H1 (cell line): ENCODE data around the gene DCLK1. TPM values are rescaled to one million over a fixed set of nuclear protein-coding genes. Genes with fewer than 3 reads are reported as not detected.

ENCODE experiments used
- CTCF ChIA-PET: fragments of 300-600 bp; sonication (Branson Sonifier 250); formaldehyde crosslinking; loops from one replicate; lab custom pipeline; 2021; ENCODE audit not compliant: partially characterized antibody; lab: Charles Lee
- POLR2A ChIA-PET: fragments of 300-600 bp; sonication (Branson Sonifier 250); formaldehyde crosslinking; loops from one replicate; lab custom pipeline; 2021; ENCODE audit warnings: inconsistent platforms; ENCODE audit not compliant: partially characterized antibody; lab: Charles Lee
- DNase-seq, 2 experiments: peaks; one replicate each; pipeline versions ENCODE4 v3.0.0 to v3.0.0-alpha.2; 2010 to 2022; ENCODE audit warnings: low spot score in 2 of 2, low read depth in 1 of 2, mixed read lengths in 1 of 2
- FAIRE-seq: peaks from 2 replicates; lab custom pipeline; 2011; peaks lifted over from hg19 to GRCh38; lab: Jason Lieb, UNC
- H2AFZ ChIP-seq: 2 replicates; pipeline ENCODE4 v1.8.1; 2012; ENCODE audit warnings: low read length, inconsistent platforms
- H2AK5ac ChIP-seq: 2 replicates; pipeline ENCODE4 v1.6.1; 2013; ENCODE audit warnings: low read depth, low read length
- H2BK120ac ChIP-seq: replicated peaks from 2 replicates; pipeline ENCODE3; 2013; ENCODE audit warnings: low read depth, low read length, inconsistent platforms
- H2BK12ac ChIP-seq: 2 replicates; pipeline ENCODE4 v1.6.1; 2013; ENCODE audit warnings: low read depth, low read length
- H2BK15ac ChIP-seq: 2 replicates; pipeline ENCODE4 v1.6.1; 2013; ENCODE audit warnings: low read length
- H2BK20ac ChIP-seq: 2 replicates; pipeline ENCODE4 v1.6.1; 2013; ENCODE audit warnings: low read length
- H2BK5ac ChIP-seq: 2 replicates; pipeline ENCODE4 v1.6.1; 2013; ENCODE audit warnings: low read depth, low read length
- H3K14ac ChIP-seq: 2 replicates; pipeline ENCODE4 v1.6.1; 2013; ENCODE audit warnings: inconsistent platforms; ENCODE audit not compliant: insufficient read length
- H3K18ac ChIP-seq: 2 replicates; pipeline ENCODE4 v1.6.1; 2013; ENCODE audit warnings: low read length; ENCODE audit errors: extremely low read depth
- H3K23ac ChIP-seq: 2 replicates; pipeline ENCODE4 v1.6.1; 2013; ENCODE audit warnings: inconsistent platforms; ENCODE audit not compliant: insufficient read length
- H3K23me2 ChIP-seq: 2 replicates; pipeline ENCODE4 v1.6.1; 2013; ENCODE audit warnings: low read depth, low read length
- H3K27ac ChIP-seq: 2 replicates; pipeline ENCODE4 v1.6.1; 2011; ENCODE audit warnings: low read depth, low read length, inconsistent platforms
- H3K27me3 ChIP-seq, 4 experiments: replicated peaks in 1 of 4; 1 replicate in 1 of 4; 2 replicates in 3 of 4; pipeline versions ENCODE4 v1.6.1 to v1.8.1; 2011 to 2013; ENCODE audit warnings: low read length in 3 of 4, mild to moderate bottlenecking in 3 of 4, inconsistent platforms in 2 of 4, mixed read lengths in 2 of 4, moderate library complexity in 1 of 4; ENCODE audit not compliant: control insufficient read depth in 3 of 4, insufficient read depth in 3 of 4; ENCODE audit errors: extremely low read depth in 1 of 4
- H3K36me3 ChIP-seq, 4 experiments: 2 replicates each; pipeline versions ENCODE4 v1.6.1 to v1.8.1; 2011 to 2013; ENCODE audit warnings: mild to moderate bottlenecking in 4 of 4, low read length in 3 of 4, moderate library complexity in 2 of 4, control low read depth in 1 of 4, inconsistent platforms in 1 of 4; ENCODE audit not compliant: insufficient read depth in 4 of 4, control insufficient read depth in 2 of 4
- H3K4ac ChIP-seq: replicated peaks from 2 replicates; pipeline ENCODE3; 2013; ENCODE audit warnings: low read length, low read depth, mixed read lengths, inconsistent platforms; ENCODE audit not compliant: insufficient read length
- H3K4me1 ChIP-seq, 4 experiments: replicated peaks in 1 of 4; 1 replicate in 1 of 4; 2 replicates in 3 of 4; pipeline versions ENCODE4 v1.6.1 to v1.8.1; 2011 to 2013; ENCODE audit warnings: low read length in 3 of 4, inconsistent platforms in 2 of 4, mixed read lengths in 1 of 4; ENCODE audit not compliant: insufficient read depth in 4 of 4, control insufficient read depth in 3 of 4
- H3K4me2 ChIP-seq, 2 experiments: 2 replicates each; pipeline versions ENCODE4 v1.6.1 to v1.8.1; 2011 to 2013; ENCODE audit warnings: low read depth in 2 of 2, low read length in 2 of 2, control low read depth in 1 of 2, inconsistent platforms in 1 of 2, mild to moderate bottlenecking in 1 of 2; ENCODE audit not compliant: insufficient read depth in 1 of 2
- H3K4me3 ChIP-seq, 4 experiments: fragments of 200-600, 300-600 bp in 1 of 4; sonication (generic), shearing (Covaris generic), sonication (Bioruptor Twin) in 1 of 4; 2 replicates each; pipeline versions ENCODE4 v1.5.1 to v1.8.1; 2011 to 2016; ENCODE audit warnings: low read length in 4 of 4, low read depth in 3 of 4, control low read depth in 2 of 4, inconsistent platforms in 2 of 4, mild to moderate bottlenecking in 2 of 4, mixed read lengths in 1 of 4, moderate library complexity in 1 of 4; ENCODE audit not compliant: insufficient read depth in 2 of 4; ENCODE audit errors: extremely low read depth in 1 of 4
- H3K56ac ChIP-seq: replicated peaks from 2 replicates; pipeline ENCODE3; 2013; ENCODE audit warnings: low read depth, mild to moderate bottlenecking, mixed read lengths, low read length, inconsistent platforms; ENCODE audit not compliant: insufficient read length
- H3K79me1 ChIP-seq: 2 replicates; pipeline ENCODE4 v1.6.1; 2013; ENCODE audit warnings: low read depth, low read length, control low read depth
- H3K79me2 ChIP-seq, 2 experiments: 2 replicates each; pipeline versions ENCODE4 v1.6.1 to v1.8.1; 2012 to 2013; ENCODE audit warnings: low read length in 2 of 2, mild to moderate bottlenecking in 2 of 2, inconsistent platforms in 1 of 2; ENCODE audit not compliant: insufficient read depth in 2 of 2, control insufficient read depth in 1 of 2
- H3K9ac ChIP-seq, 4 experiments: replicated peaks in 1 of 4; 1 replicate in 1 of 4; 2 replicates in 3 of 4; pipeline versions ENCODE4 v1.6.1 to v1.8.1; 2011 to 2013; ENCODE audit warnings: low read depth in 3 of 4, low read length in 3 of 4, control low read depth in 2 of 4, mild to moderate bottlenecking in 2 of 4, moderate library complexity in 2 of 4, inconsistent platforms in 1 of 4; ENCODE audit errors: extremely low read depth in 1 of 4
- H3K9me3 ChIP-seq, 2 experiments: 2 replicates each; pipeline versions ENCODE4 v1.6.1 to v1.8.1; 2012 to 2013; ENCODE audit warnings: mild to moderate bottlenecking in 2 of 2, moderate library complexity in 2 of 2, control low read depth in 1 of 2, inconsistent platforms in 1 of 2, low read depth in 1 of 2, low read length in 1 of 2, mixed read lengths in 1 of 2; ENCODE audit not compliant: insufficient read depth in 2 of 2
- H4K20me1 ChIP-seq, 2 experiments: replicated peaks in 1 of 2; 2 replicates each; pipeline versions ENCODE3 to v1.8.1; 2011 to 2013; ENCODE audit warnings: inconsistent platforms in 2 of 2, low read length in 2 of 2, mild to moderate bottlenecking in 1 of 2; ENCODE audit not compliant: insufficient read depth in 2 of 2, control insufficient read depth in 1 of 2
- H4K5ac ChIP-seq: 2 replicates; pipeline ENCODE4 v1.6.1; 2013; ENCODE audit warnings: low read length, low read depth, mixed read lengths, inconsistent platforms; ENCODE audit not compliant: insufficient read length
- H4K8ac ChIP-seq: 2 replicates; pipeline ENCODE4 v1.8.0; 2013; ENCODE audit warnings: mild to moderate bottlenecking, moderate library complexity, low read length, inconsistent platforms; ENCODE audit not compliant: insufficient read depth; ENCODE audit errors: extremely low read depth
- H4K91ac ChIP-seq: replicated peaks from 2 replicates; pipeline ENCODE3; 2013; ENCODE audit warnings: low read length, mixed read lengths, inconsistent platforms; ENCODE audit not compliant: insufficient read length
- WGBS, 2 experiments: shearing (Covaris generic) in 1 of 2; methylation state at CpG; one replicate each; pipeline versions ENCODE4 v1.1.6 to v1.1.7; 2013 to 2015; ENCODE audit warnings: low lambda C conversion rate in 2 of 2, mixed read lengths in 2 of 2, inconsistent platforms in 1 of 2, low coverage in 1 of 2, missing lambda C conversion rate in 1 of 2; ENCODE audit not compliant: insufficient replicate concordance in 2 of 2, insufficient coverage in 1 of 2, insufficient read length in 1 of 2; ENCODE audit errors: extremely low coverage in 1 of 2, missing lambda C conversion rate in 1 of 2; 5-methylcytosine and 5-hydroxymethylcytosine counted together
- polyA plus RNA-seq, 7 experiments: library from polyadenylated mRNA; depleted of rRNA in 3 of 7; stranded (reverse) in 5 of 7; unstranded in 2 of 7; fragments of >200 nt in 5 of 7; fragments of 200-250 nt in 2 of 7; gene quantifications; 1 replicate in 5 of 7; 2 replicates in 1 of 7; 4 replicates in 1 of 7; pipeline versions ENCODE4 v1.2.1 to v1.2.3, GENCODE V29; 2011 to 2013; ENCODE audit warnings: missing spikeins in 2 of 7, mixed read lengths in 2 of 7
- total RNA-seq: library from RNA; stranded (reverse); fragmentation: NEBNext Ultra II Directional; extraction: Animal tissue kit (Norgen Biotek cat#: 25700); gene quantifications from 2 replicates; pipeline ENCODE4 v1.2.1, GENCODE V29; 2021

Gene DCLK1
- total and polyA plus RNA-seq, 2 of the 8 experiments (the other 6 are each of a cell fraction or from before 2014, with no cell fraction given), result 22.8 to 41.0 TPM

GRCh38 chr13:35817642-35818607, 313.3 kb downstream of the DCLK1 start:
- 80 to 100% methylated on average over 1 to 5 of the region's 5 CpGs for WGBS, 2 experiments
- no peak overlapping the region for H2AFZ ChIP-seq
- no peaks in the 10 kb centered on the region for H3K79me2 ChIP-seq
- H4K5ac ChIP-seq, result no peak overlapping the region
- ChIA-PET POLR2A (interaction anchor here (0.6 kb wide), 1 partner anchor 11 kb away, joined by 3 read pairs; no protein-coding TSS in a partner anchor), CTCF (interaction anchor here (0.6 to 6.0 kb wide), 50 partner anchors 8 to 1884 kb away, joined by 3 to 60 read pairs (median 4); no protein-coding TSS in a partner anchor)
- H2BK15ac ChIP-seq, result no peak overlapping the region
- H2BK20ac ChIP-seq, result no peak overlapping the region
- FAIRE-seq, result no peak
- peaks cover 0 to 3% (median 2%) of the 10 kb centered on the region in 4 experiments; a peak in 3 of 7 replicates for H3K4me1 ChIP-seq
- DNase-seq, result no peak
- H3K4me3 ChIP-seq, result no peak overlapping the region
- no peak overlapping the region for H3K9ac ChIP-seq
- H3K14ac ChIP-seq, result no peak overlapping the region
- no peaks in the 10 kb centered on the region for H3K79me1 ChIP-seq
- H3K27ac ChIP-seq, result no peak overlapping the region
- H3K4ac ChIP-seq, result no peak overlapping the region
- no peaks in the 10 kb centered on the region for H4K20me1 ChIP-seq
- H3K36me3 ChIP-seq, result peaks cover 0 to 16% (median 3%) of the 10 kb centered on the region in 4 experiments; a peak in 3 of 8 replicates
- H3K23ac ChIP-seq, result no peak overlapping the region
- H3K56ac ChIP-seq, result no peak overlapping the region
- H3K23me2 ChIP-seq, result no peaks in the 10 kb centered on the region
- no peak overlapping the region for H2BK120ac ChIP-seq
- no peak overlapping the region for H4K91ac ChIP-seq
- H2BK5ac ChIP-seq, result no peak overlapping the region
- no peak overlapping the region for H2AK5ac ChIP-seq
- H2BK12ac ChIP-seq, result no peak overlapping the region
- H3K9me3 ChIP-seq, result no peaks in the 10 kb centered on the region
- H3K4me2 ChIP-seq, result no peak overlapping the region
- H4K8ac ChIP-seq, result no peak overlapping the region
- no peak overlapping the region for H3K18ac ChIP-seq
- no peaks in the 10 kb centered on the region; a peak in 1 of 7 replicates for H3K27me3 ChIP-seq
